Activated CD4-positive, alpha-beta T cell treated with anti-CD3 and anti-CD28 coated beads, Interleukin-2, amount 50 U/mL, for 24 hours (primary cell): ENCODE results near the gene ZNF783.

Source experiments
- DNase-seq, 2 donors: peaks; one replicate each; pipeline ENCODE4 v3.0.0-alpha.2; 2020; ENCODE audit warnings: low read depth in 1 of 2, low spot score in 1 of 2

The ZNF783 gene

GRCh38 chr7:149280661-149281507 is 18.9 kb downstream of the ZNF783 start:
- no peak for DNase-seq

- no peak for DNase-seq
Measured at GRCh38 chr7:149281508-149282330, 19.7 kb downstream of the ZNF783 start.

GRCh38 chr7:149282331-149282655 is 20.3 kb downstream of the ZNF783 start:
- DNase-seq, result no peak

- no peak for DNase-seq
Measured at GRCh38 chr7:149283321-149283720, 21.3 kb downstream of the ZNF783 start.

- peak in 1 of 2 donors; percentile 17 for DNase-seq
Measured at GRCh38 chr7:149284343-149284742, 22.3 kb downstream of the ZNF783 start.

- peak; percentile 95 for DNase-seq
Measured at GRCh38 chr7:149284850-149285585, 23.0 kb downstream of the ZNF783 start.

- DNase-seq, result no peak
Measured at GRCh38 chr7:149285603-149286002, 23.6 kb downstream of the ZNF783 start.

- DNase-seq, result no peak
Measured at GRCh38 chr7:149286811-149287400, 24.9 kb downstream of the ZNF783 start.

GRCh38 chr7:149287622-149288021 is 25.6 kb downstream of the ZNF783 start:
- no peak for DNase-seq

- DNase-seq, result no peak
Measured at GRCh38 chr7:149289262-149289661, 27.3 kb downstream of the ZNF783 start.

GRCh38 chr7:149289856-149290255 is 27.9 kb downstream of the ZNF783 start:
- no peak for DNase-seq

GRCh38 chr7:149291036-149291780 is 29.2 kb downstream of the ZNF783 start:
- DNase-seq, result no peak

- DNase-seq, result no peak
Measured at GRCh38 chr7:149291781-149292461, 29.9 kb downstream of the ZNF783 start.

- no peak for DNase-seq
Measured at GRCh38 chr7:149292462-149292823, 30.4 kb downstream of the ZNF783 start.

GRCh38 chr7:149293338-149293737 is 31.3 kb downstream of the ZNF783 start:
- no peak for DNase-seq

- no peak for DNase-seq
Measured at GRCh38 chr7:149293946-149294633, 32.1 kb downstream of the ZNF783 start.

- DNase-seq, result no peak
Measured at GRCh38 chr7:149294634-149295480, 32.9 kb downstream of the ZNF783 start.

- no peak for DNase-seq
Measured at GRCh38 chr7:149295481-149295850, 33.5 kb downstream of the ZNF783 start.

GRCh38 chr7:149296368-149296767 is 34.4 kb downstream of the ZNF783 start:
- DNase-seq, result no peak
